Upper lobe of right lung (tissue), 1 donor: Measurements from ENCODE around the gene TTLL6. TPM values are rescaled to one million over a fixed set of nuclear protein-coding genes. Genes with fewer than 3 reads are reported as not detected.
A peak's percentile ranks its signal among the peaks of the same experiment; 100 is the strongest.

Source experiments
- ATAC-seq: fragments of 200-7000 bp; cut with Tn5 transposase; one replicate; pipeline ENCODE4 v1.9.1; 2020; ENCODE audit warnings: mild to moderate bottlenecking, moderate library complexity
- DNase-seq: peaks from one replicate; pipeline ENCODE4 v3.0.0-alpha.2; 2020
- H3K27ac ChIP-seq: fragments of 200-600 bp; one replicate; pipeline ENCODE4 v1.8.0; 2022
- H3K27me3 ChIP-seq: fragments of 200-600 bp; one replicate; pipeline ENCODE4 v1.8.0; 2022; ENCODE audit warnings: mild to moderate bottlenecking
- H3K36me3 ChIP-seq: fragments of 200-600 bp; one replicate; pipeline ENCODE4 v1.8.0; 2022
- H3K4me1 ChIP-seq: fragments of 200-600 bp; one replicate; pipeline ENCODE4 v1.8.0; 2022
- H3K4me3 ChIP-seq: fragments of 200-600 bp; one replicate; pipeline ENCODE4 v1.8.0; 2022; ENCODE audit warnings: mild to moderate bottlenecking
- H3K9me3 ChIP-seq: fragments of 200-600 bp; one replicate; pipeline ENCODE4 v1.8.0; 2022
- intact Hi-C: fragments of 100-400 bp; cut with DNase I; formaldehyde crosslinking; loops from one replicate; pipeline ENCODE4 v1.11.0; 2022
- total RNA-seq: library from RNA; stranded (reverse); fragmentation: NEBNext Ultra II Directional; extraction: Animal tissue kit (Norgen Biotek cat#: 25700); gene quantifications from one replicate; pipeline ENCODE4 v1.2.1, GENCODE V29; 2021
- TF ChIP-seq, protein P1 (sequence below): fragments of 200-600 bp; IDR thresholded peaks from one replicate; pipeline ENCODE4 v1.8.0; 2022; ENCODE audit warnings: antibody characterized with exemption
- donor health status: DM: no; HTN: yes; CAD: no; lungs with severe emphysema.

The TTLL6 gene
- total RNA-seq, 1 donor from 2014 or later, result 0.20 TPM

DNA sequence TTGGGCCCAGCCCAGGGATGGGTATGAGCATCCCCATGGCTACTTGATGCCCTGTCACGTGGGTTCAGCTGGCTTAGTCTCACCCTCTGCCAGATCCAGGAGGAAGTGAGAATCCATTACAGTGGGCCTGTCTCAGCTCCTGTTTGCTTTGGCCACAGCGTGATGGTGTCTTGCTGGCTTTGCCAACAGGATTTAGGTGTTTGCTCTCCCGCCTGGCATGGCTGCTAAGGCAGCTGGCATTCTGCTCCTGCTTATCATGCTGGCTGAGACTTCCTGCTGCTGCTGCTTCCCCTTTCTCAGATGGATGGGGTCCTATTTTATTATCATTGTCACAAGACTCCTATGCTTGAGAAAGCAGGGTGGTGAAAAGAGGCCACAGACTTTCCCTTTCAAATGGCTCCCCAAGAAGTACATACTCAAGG lies 60.2 kb downstream of the TTLL6 start:
- no peaks in the 10 kb centered on the region for H3K9me3 ChIP-seq
- H3K4me3 ChIP-seq, result no peak overlapping the region
- H3K27me3 ChIP-seq, result peaks cover 93% of the 10 kb centered on the region
- TF ChIP-seq, protein P1, sequence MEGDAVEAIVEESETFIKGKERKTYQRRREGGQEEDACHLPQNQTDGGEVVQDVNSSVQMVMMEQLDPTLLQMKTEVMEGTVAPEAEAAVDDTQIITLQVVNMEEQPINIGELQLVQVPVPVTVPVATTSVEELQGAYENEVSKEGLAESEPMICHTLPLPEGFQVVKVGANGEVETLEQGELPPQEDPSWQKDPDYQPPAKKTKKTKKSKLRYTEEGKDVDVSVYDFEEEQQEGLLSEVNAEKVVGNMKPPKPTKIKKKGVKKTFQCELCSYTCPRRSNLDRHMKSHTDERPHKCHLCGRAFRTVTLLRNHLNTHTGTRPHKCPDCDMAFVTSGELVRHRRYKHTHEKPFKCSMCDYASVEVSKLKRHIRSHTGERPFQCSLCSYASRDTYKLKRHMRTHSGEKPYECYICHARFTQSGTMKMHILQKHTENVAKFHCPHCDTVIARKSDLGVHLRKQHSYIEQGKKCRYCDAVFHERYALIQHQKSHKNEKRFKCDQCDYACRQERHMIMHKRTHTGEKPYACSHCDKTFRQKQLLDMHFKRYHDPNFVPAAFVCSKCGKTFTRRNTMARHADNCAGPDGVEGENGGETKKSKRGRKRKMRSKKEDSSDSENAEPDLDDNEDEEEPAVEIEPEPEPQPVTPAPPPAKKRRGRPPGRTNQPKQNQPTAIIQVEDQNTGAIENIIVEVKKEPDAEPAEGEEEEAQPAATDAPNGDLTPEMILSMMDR, result no peak
- H3K27ac ChIP-seq, result no peak overlapping the region
- ATAC-seq, result peak; percentile 25
- peaks cover 4% of the 10 kb centered on the region for H3K4me1 ChIP-seq
- H3K36me3 ChIP-seq, result no peaks in the 10 kb centered on the region
- no peak for DNase-seq
- intact Hi-C loops, result no loop called here

DNA sequence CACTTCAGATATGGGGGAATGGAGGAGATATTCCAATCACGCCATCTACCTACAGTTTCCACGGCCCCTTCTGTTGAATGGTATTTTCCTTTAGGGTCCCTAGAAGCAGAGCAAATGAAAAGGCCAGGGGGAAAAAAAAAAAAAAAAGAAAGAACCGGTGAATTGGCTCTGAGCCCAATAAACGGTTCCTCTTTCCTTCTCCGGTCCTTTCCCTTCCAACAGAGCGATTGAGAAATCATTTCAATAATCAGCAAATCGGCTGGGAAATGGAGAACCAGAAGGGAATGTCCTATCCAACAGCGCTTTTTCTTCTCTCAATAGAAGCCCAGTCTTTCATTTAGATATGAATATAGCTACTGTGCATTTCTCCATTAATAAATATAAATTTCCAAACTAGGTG lies 61.7 kb downstream of the TTLL6 start:
- ATAC-seq, result no peak

DNA sequence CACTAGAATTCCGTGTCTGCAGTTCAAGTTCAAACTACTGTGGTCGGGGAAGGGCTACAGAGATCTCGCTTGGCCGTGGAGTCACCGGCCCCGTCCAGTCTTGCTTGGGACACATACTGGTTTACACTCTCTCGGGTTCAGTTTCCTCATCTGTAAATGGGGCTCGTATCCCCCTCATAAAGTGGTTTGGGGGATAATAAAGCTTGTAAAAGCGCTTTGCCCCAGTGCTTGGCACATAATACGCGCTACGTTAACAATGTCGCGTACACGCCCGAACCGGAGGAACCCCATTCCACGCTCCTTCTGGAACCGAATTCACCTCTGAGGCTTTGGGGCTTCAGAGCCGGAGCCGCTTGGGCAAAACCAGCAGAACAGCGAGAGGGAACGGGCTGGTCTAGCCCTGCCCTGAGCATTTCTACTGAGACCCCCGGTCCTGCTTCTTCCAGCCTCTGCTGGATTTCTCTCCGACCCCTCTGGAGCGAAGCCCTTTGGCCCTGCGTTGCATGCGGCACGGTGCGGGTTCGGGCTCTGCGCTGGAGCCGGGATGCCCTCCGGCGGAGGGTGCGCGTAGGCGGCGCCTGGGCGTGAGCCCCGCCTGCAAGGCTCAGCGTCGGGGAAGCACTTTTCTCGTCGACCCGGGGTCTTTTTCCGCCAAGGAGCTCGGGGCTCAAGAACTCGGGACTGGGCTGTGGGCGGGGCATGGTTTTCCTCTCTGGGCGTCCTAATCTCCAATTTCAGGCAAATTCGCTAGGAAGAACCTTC lies 62.3 kb downstream of the TTLL6 start:
- peaks cover 4% of the 10 kb centered on the region for H3K4me1 ChIP-seq
- ATAC-seq, result no peak
- H3K27ac ChIP-seq, result no peak overlapping the region
- no peaks in the 10 kb centered on the region for H3K36me3 ChIP-seq
- TF ChIP-seq, protein P1, result no peak
- no peaks in the 10 kb centered on the region for H3K9me3 ChIP-seq
- H3K27me3 ChIP-seq, result peaks cover 95% of the 10 kb centered on the region
- H3K4me3 ChIP-seq, result no peak overlapping the region
- intact Hi-C loops, result no loop called here
- no peak for DNase-seq

More for the DNA sequence above, 61.7 kb downstream of the TTLL6 start:
- no peaks in the 10 kb centered on the region for H3K9me3 ChIP-seq
- peaks cover 94% of the 10 kb centered on the region for H3K27me3 ChIP-seq
- TF ChIP-seq, protein P1, result no peak
- H3K27ac ChIP-seq, result no peak overlapping the region
- H3K4me3 ChIP-seq, result no peak overlapping the region
- no peaks in the 10 kb centered on the region for H3K36me3 ChIP-seq
- peaks cover 4% of the 10 kb centered on the region for H3K4me1 ChIP-seq
- intact Hi-C loops, result no loop called here
- no peak for DNase-seq

DNA sequence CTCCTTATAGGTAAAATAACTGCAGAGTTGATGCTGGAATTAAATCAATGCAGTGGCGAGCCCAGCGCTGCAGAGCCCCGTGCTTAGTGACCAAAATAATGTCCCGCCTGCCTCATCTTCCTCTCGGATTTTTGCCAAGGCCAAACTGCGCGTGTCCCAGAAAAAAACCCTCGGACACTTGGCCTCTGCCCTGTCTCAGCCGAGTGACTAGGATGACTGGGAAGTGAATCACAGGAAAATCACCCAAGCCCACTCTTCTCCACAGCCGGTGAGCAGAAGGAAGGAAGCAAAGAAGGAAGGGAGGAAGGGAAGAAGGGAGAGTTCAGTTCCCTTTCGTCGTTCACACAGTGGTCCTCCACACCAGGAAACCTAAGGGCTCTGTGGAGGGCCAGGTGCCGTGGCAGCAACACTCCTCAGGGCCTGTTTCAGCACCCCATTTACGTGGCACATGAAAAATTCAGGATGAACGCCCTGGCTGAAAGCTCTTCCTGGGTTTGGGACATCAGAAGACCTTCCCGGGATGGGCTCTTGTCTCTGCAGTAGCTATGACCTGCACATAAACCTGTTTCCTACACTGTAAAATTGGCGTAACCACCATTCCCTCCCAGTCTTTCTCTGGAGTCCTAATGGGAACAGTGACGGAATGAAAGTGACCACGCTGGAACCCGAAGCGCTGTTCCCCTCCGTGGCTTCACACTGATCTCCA lies 63.1 kb downstream of the TTLL6 start:
- no peak for DNase-seq

DNA sequence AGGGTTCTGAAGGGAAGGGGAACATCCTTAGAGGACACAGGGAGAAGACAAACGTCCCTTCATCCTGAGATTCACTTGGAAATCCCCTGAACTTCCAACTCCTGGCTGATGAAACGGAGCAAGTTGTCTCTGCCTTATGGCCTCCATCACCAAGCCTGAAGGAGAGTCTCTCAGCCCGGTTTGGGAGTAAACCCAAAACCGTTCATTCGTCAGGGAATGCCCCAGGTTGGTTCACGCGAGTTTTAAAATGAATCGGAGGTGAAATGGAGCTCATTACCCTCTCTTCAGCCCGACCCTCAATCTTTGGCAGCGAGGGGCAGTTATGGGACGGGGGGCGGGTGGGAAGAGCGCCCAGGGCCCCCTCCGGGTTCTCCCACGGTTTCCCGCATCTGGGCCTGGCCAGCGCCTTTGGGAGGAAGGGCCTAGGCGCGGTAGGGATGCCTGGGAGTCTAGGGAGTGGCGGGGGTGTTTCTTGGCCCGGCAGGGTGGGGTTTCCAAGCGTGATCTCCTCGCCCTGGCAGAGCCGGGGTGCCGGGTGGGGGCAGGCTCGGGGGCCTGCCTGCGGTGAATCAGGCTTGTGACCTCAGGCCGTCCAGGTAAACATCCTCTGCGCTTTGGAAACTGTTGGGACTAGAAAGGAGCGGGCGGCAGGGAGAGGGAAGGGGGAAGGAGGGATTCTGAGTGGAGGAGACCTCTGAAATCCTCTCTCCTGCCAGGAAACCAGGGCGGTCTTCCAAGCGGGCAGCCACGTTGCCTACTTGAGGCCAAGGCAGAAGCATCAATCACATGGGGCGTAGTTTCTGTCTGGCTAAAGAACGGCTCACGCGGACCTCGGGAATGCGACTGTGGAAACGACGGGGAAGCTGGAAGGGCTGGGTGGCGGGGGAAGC lies 64.4 kb downstream of the TTLL6 start:
- ATAC-seq (no peak), DNase-seq (peak; percentile 39)
- H3K27me3 ChIP-seq, result peaks cover 98% of the 10 kb centered on the region
- no peaks in the 10 kb centered on the region for H3K36me3 ChIP-seq
- peaks cover 4% of the 10 kb centered on the region for H3K4me1 ChIP-seq
- no peak overlapping the region for H3K27ac ChIP-seq
- TF ChIP-seq, protein P1, result no peak
- H3K4me3 ChIP-seq, result no peak overlapping the region
- intact Hi-C loops, result no loop called here
- no peaks in the 10 kb centered on the region for H3K9me3 ChIP-seq

More for the DNA sequence above, 63.1 kb downstream of the TTLL6 start:
- no peaks in the 10 kb centered on the region for H3K9me3 ChIP-seq
- TF ChIP-seq, protein P1, result no peak
- peaks cover 4% of the 10 kb centered on the region for H3K4me1 ChIP-seq
- no peak overlapping the region for H3K27ac ChIP-seq
- H3K4me3 ChIP-seq, result no peak overlapping the region
- no peak for ATAC-seq
- intact Hi-C loops, result no loop called here
- H3K27me3 ChIP-seq, result peaks cover 95% of the 10 kb centered on the region
- H3K36me3 ChIP-seq, result no peaks in the 10 kb centered on the region
